ENCODE measurements around the gene NAA20. TPM values are rescaled to one million over a fixed set of nuclear protein-coding genes. Genes with fewer than 3 reads are reported as not detected.
A peak's percentile ranks its signal among the peaks of the same experiment; 100 is the strongest.

The NAA20 gene
- polyA plus RNA-seq, 4 donors: 46.3 to 63.6 (median 59.3) TPM

GRCh38 chr20:19992996-19993908, 23.9 kb upstream of the NAA20 start:
- FAIRE-seq: no peak
- Histone ChIP-seq H3K4me3 (ENCODE audit: low read depth in 1 of 3, low read length in 3 of 3) (no peak overlapping the region), H3K27me3 (ENCODE audit: control insufficient read depth in 3 of 3, insufficient read depth in 3 of 3, low read length in 3 of 3) (no peaks in the 10 kb centered on the region), H3K36me3 (ENCODE audit: control insufficient read depth in 3 of 3, insufficient read depth in 2 of 3, low read depth in 1 of 3, low read length in 3 of 3) (peaks cover 3 to 34% (median 17%) of the 10 kb centered on the region in 3 donors), H3K27ac (ENCODE audit: low read depth in 1 of 3, low read length in 2 of 3) (peak overlapping the region in 2 of 3 donors; percentile 77 to 80), H3K9me3 (ENCODE audit: control insufficient read depth in 2 of 2, insufficient read depth in 1 of 2, low read depth in 1 of 2, low read length in 1 of 2) (no peaks in the 10 kb centered on the region), H3K4me1 (ENCODE audit: control insufficient read depth in 3 of 3, insufficient read depth in 2 of 3, low read depth in 1 of 3, low read length in 2 of 3) (peaks cover 0 to 24% (median 7%) of the 10 kb centered on the region in 3 donors)
- 42 to 55% (median 49%) methylated on average over 14 of the region's 14 CpGs for WGBS, 3 donors
- DNase-seq: peak; percentile 34 to 90

- Histone ChIP-seq H3K27me3 (ENCODE audit: control insufficient read depth in 3 of 3, insufficient read depth in 3 of 3, low read length in 3 of 3) (no peaks in the 10 kb centered on the region), H3K4me3 (ENCODE audit: low read depth in 1 of 3, low read length in 3 of 3) (no peak overlapping the region), H3K4me1 (ENCODE audit: control insufficient read depth in 3 of 3, insufficient read depth in 2 of 3, low read depth in 1 of 3, low read length in 2 of 3) (peaks cover 0 to 24% (median 7%) of the 10 kb centered on the region in 3 donors), H3K36me3 (ENCODE audit: control insufficient read depth in 3 of 3, insufficient read depth in 2 of 3, low read depth in 1 of 3, low read length in 3 of 3) (peaks cover 3 to 43% (median 18%) of the 10 kb centered on the region in 3 donors), H3K27ac (ENCODE audit: low read depth in 1 of 3, low read length in 2 of 3) (peak overlapping the region in 2 of 3 donors; percentile 2 to 80), H3K9me3 (ENCODE audit: control insufficient read depth in 2 of 2, insufficient read depth in 1 of 2, low read depth in 1 of 2, low read length in 1 of 2) (no peaks in the 10 kb centered on the region)
- no peak for FAIRE-seq
- WGBS, 3 donors: 62 to 78% (median 75%) methylated on average over 12 of the region's 12 CpGs
- DNase-seq: no peak
Observed at GRCh38 chr20:19993958-19994669, 23.0 kb upstream of the NAA20 start.

- no peaks in the 10 kb centered on the region for H3K9me3 ChIP-seq (ENCODE audit: control insufficient read depth in 2 of 2, insufficient read depth in 1 of 2, low read depth in 1 of 2, low read length in 1 of 2)
- DNase-seq (peak; percentile 45 to 70), FAIRE-seq (no peak)
- peaks cover 0 to 24% (median 7%) of the 10 kb centered on the region in 3 donors for H3K4me1 ChIP-seq (ENCODE audit: control insufficient read depth in 3 of 3, insufficient read depth in 2 of 3, low read depth in 1 of 3, low read length in 2 of 3)
- no peak overlapping the region for H3K27ac ChIP-seq (ENCODE audit: low read depth in 1 of 3, low read length in 2 of 3)
- no peak overlapping the region for H3K4me3 ChIP-seq (ENCODE audit: low read depth in 1 of 3, low read length in 3 of 3)
- H3K27me3 ChIP-seq (ENCODE audit: control insufficient read depth in 3 of 3, insufficient read depth in 3 of 3, low read length in 3 of 3): no peaks in the 10 kb centered on the region
- H3K36me3 ChIP-seq (ENCODE audit: control insufficient read depth in 3 of 3, insufficient read depth in 2 of 3, low read depth in 1 of 3, low read length in 3 of 3): peaks cover 8 to 43% (median 18%) of the 10 kb centered on the region in 3 donors
- 35 to 44% (median 37%) methylated on average over 5 of the region's 5 CpGs for WGBS, 3 donors
Observed at GRCh38 chr20:19995220-19995863, 21.8 kb upstream of the NAA20 start.

GRCh38 chr20:19996222-19996621, 20.9 kb upstream of the NAA20 start:
- WGBS, 3 donors: 80 to 88% (median 88%) methylated on average over 8 of the region's 8 CpGs
- no peaks in the 10 kb centered on the region for H3K27me3 ChIP-seq (ENCODE audit: control insufficient read depth in 3 of 3, insufficient read depth in 3 of 3, low read length in 3 of 3)
- peaks cover 8 to 50% (median 18%) of the 10 kb centered on the region in 3 donors for H3K36me3 ChIP-seq (ENCODE audit: control insufficient read depth in 3 of 3, insufficient read depth in 2 of 3, low read depth in 1 of 3, low read length in 3 of 3)
- no peak for FAIRE-seq
- H3K4me3 ChIP-seq (ENCODE audit: low read depth in 1 of 3, low read length in 3 of 3): no peak overlapping the region
- H3K27ac ChIP-seq (ENCODE audit: low read depth in 1 of 3, low read length in 2 of 3): no peak overlapping the region
- H3K9me3 ChIP-seq (ENCODE audit: control insufficient read depth in 2 of 2, insufficient read depth in 1 of 2, low read depth in 1 of 2, low read length in 1 of 2): no peaks in the 10 kb centered on the region
- no peak for DNase-seq
- H3K4me1 ChIP-seq (ENCODE audit: control insufficient read depth in 3 of 3, insufficient read depth in 2 of 3, low read depth in 1 of 3, low read length in 2 of 3): peaks cover 0 to 22% (median 7%) of the 10 kb centered on the region in 3 donors

GRCh38 chr20:19996917-19997316, 20.2 kb upstream of the NAA20 start:
- Histone ChIP-seq H3K27ac (ENCODE audit: low read depth in 1 of 3, low read length in 2 of 3) (no peak overlapping the region), H3K9me3 (ENCODE audit: control insufficient read depth in 2 of 2, insufficient read depth in 1 of 2, low read depth in 1 of 2, low read length in 1 of 2) (no peaks in the 10 kb centered on the region), H3K4me1 (ENCODE audit: control insufficient read depth in 3 of 3, insufficient read depth in 2 of 3, low read depth in 1 of 3, low read length in 2 of 3) (peaks cover 0 to 22% (median 7%) of the 10 kb centered on the region in 3 donors), H3K27me3 (ENCODE audit: control insufficient read depth in 3 of 3, insufficient read depth in 3 of 3, low read length in 3 of 3) (no peaks in the 10 kb centered on the region), H3K4me3 (ENCODE audit: low read depth in 1 of 3, low read length in 3 of 3) (no peak overlapping the region), H3K36me3 (ENCODE audit: control insufficient read depth in 3 of 3, insufficient read depth in 2 of 3, low read depth in 1 of 3, low read length in 3 of 3) (peaks cover 8 to 50% (median 16%) of the 10 kb centered on the region in 3 donors)
- 57 to 85% (median 77%) methylated on average over 9 of the region's 9 CpGs for WGBS, 3 donors
- DNase-seq: no peak
- FAIRE-seq: no peak

GRCh38 chr20:19998990-19999705, 18.0 kb upstream of the NAA20 start:
- WGBS, 3 donors: 72 to 80% (median 78%) methylated on average over 7 of the region's 7 CpGs

GRCh38 chr20:20000211-20000968, 16.8 kb upstream of the NAA20 start:
- peaks cover 8 to 52% (median 14%) of the 10 kb centered on the region in 3 donors for H3K36me3 ChIP-seq (ENCODE audit: control insufficient read depth in 3 of 3, insufficient read depth in 2 of 3, low read depth in 1 of 3, low read length in 3 of 3)
- WGBS, 3 donors: 82 to 86% (median 83%) methylated on average over 14 of the region's 14 CpGs
- H3K4me1 ChIP-seq (ENCODE audit: control insufficient read depth in 3 of 3, insufficient read depth in 2 of 3, low read depth in 1 of 3, low read length in 2 of 3): peaks cover 0 to 5% (median 0%) of the 10 kb centered on the region in 3 donors

More at GRCh38 chr20:19998990-19999705, 18.0 kb upstream of the NAA20 start:
- DNase-seq: no peak
- H3K4me3 ChIP-seq (ENCODE audit: low read depth in 1 of 3, low read length in 3 of 3): no peak overlapping the region
- peaks cover 8 to 56% (median 14%) of the 10 kb centered on the region in 3 donors for H3K36me3 ChIP-seq (ENCODE audit: control insufficient read depth in 3 of 3, insufficient read depth in 2 of 3, low read depth in 1 of 3, low read length in 3 of 3)
- no peaks in the 10 kb centered on the region for H3K9me3 ChIP-seq (ENCODE audit: control insufficient read depth in 2 of 2, insufficient read depth in 1 of 2, low read depth in 1 of 2, low read length in 1 of 2)
- no peak overlapping the region for H3K27ac ChIP-seq (ENCODE audit: low read depth in 1 of 3, low read length in 2 of 3)
- FAIRE-seq: no peak
- no peaks in the 10 kb centered on the region for H3K27me3 ChIP-seq (ENCODE audit: control insufficient read depth in 3 of 3, insufficient read depth in 3 of 3, low read length in 3 of 3)
- H3K4me1 ChIP-seq (ENCODE audit: control insufficient read depth in 3 of 3, insufficient read depth in 2 of 3, low read depth in 1 of 3, low read length in 2 of 3): peaks cover 0 to 13% (median 0%) of the 10 kb centered on the region in 3 donors

More at GRCh38 chr20:20000211-20000968, 16.8 kb upstream of the NAA20 start:
- Histone ChIP-seq H3K4me3 (ENCODE audit: low read depth in 1 of 3, low read length in 3 of 3) (no peak overlapping the region), H3K9me3 (ENCODE audit: control insufficient read depth in 2 of 2, insufficient read depth in 1 of 2, low read depth in 1 of 2, low read length in 1 of 2) (no peaks in the 10 kb centered on the region), H3K27me3 (ENCODE audit: control insufficient read depth in 3 of 3, insufficient read depth in 3 of 3, low read length in 3 of 3) (no peaks in the 10 kb centered on the region), H3K27ac (ENCODE audit: low read depth in 1 of 3, low read length in 2 of 3) (peak overlapping the region in 1 of 3 donors; percentile 21)
- FAIRE-seq: no peak
- DNase-seq: no peak

Measured in small intestine (tissue), 7 donors.